GM21576 (cell line): Measurements from ENCODE around the gene RTN4R.
"Not testable (repeated sequence)": the region's sequence is repeated elsewhere in the genome, so short reads cannot be mapped to it uniquely, and the experiment has no call there.

Experiments
- ATAC-seq: cut with Tn5 transposase; IDR thresholded peaks from one replicate; pipeline ENCODE4 v1.9.1; 2021; ENCODE audit warnings: mild to moderate bottlenecking, moderate library complexity; ENCODE audit not compliant: unreplicated experiment

The RTN4R gene

DNA sequence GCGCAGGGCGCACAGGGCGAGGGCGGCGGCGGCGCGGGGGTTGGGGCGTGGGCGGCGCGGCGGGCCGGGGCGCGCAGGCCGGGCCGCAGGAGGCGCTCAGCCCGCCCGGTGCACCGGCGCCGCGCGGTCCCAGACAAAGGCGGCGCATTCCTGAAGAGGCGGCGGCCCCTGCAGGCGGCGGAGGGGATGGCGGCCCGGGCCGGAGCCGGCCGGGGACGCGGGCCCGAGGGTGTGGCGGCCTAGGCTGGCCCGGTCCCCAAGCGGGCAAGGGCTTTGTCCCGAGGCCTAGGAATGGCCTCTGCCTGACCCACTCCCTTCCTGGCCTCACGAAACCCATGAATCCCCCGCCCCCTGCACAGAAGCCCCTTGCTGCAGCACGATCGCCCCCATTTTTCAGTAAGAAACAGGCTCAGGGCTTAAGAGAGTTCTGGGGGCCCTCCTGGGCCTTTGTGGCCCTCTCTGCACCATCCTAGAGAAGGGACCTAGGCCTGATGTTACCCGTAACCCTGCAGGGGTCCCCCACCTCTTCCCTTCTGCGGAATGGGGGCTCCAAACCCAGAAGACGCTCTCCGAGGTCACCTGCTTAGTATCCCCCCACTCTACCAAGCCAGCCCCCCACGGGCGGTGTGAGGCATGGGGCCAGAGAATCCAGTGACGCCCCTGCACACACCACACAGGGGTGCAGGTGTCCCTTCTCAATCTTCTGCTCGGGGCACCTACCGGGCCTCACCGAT, at the start of gene RTN4R:
RTN4R (minus strand) TSS at position 40 of the 734 bp plus-strand sequence. CDS start 226 bp downstream, outside the sequence.
- no peak for ATAC-seq

- ATAC-seq, result not testable (repeated sequence)
These were observed 49.4 kb upstream of the RTN4R start for GRCh38 chr22:20317402-20318042.

- no peak for ATAC-seq
These were observed 48.8 kb upstream of the RTN4R start for GRCh38 chr22:20316844-20317401.

DNA sequence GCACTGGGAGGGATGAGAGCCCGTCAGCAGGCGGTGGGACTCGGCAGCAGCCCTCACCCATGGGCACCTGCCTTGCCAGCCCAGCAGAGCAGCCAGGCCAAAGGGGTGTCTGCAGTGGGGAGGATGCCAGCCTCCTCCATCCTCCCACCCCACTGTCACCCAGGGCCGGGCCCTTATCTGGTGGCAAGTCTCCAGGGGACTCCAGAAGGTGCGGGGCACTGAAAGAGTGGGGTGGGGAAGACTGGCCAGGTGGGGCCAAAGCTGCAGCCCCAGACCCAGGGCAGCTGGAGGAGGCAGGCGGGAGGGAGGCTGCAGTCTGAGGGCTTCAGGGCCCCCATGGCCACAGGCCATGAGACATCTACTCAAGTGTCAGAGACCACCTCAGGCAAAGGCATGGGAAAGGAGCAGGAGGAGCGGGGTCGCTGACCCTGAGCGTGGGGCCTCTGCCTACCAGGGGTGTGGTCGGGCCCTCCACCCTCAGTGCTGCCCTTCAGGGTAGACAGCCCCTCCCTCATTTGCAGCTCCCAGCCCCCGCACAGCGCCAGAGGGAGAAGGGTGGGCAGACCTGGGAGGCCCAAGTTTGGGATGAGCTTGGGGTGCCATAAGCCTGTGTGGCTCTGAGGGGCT, 48.2 kb upstream of the RTN4R start:
- no peak for ATAC-seq

DNA sequence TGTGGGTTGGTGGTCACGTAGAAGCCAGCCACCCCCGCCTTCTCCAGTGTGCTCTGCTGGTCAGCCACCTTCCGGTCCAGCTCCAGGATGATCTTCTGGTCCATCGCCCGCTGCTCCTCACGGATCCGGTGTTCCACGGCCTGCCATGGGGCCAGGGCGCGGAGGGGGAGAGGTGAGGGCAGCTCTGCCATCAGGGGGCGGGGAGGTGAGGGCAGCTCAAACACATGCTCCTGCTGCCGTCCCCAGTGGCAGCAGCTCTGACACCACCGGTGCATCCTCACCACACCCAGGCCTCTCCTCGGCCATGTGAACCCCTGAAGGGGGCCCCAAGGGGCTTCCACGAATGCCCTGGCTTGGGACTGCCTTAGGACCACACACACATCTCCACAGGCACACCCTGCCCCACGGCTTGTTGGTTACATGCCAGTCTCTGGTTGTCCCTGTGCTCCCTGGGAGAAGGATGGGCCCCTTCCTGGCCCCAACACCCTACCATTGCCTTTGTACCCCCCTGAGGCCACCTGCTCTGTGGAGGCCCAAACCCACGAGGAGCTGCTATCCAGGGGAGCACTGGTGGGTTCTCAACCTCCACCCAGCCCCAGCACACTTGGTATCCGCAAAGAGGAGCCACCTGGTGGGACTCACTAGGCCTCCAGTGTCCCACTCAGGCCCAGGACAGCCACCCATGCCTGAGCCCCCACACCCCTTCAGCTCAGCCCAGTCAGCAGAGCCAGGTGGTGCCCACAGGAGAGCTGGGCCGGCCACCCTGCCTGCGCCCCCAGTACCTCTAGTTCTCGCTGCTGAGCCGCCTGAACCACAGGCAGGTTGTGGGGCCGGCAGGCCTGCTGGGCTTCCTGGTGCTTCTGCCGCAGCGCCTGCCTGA, 47.5 kb upstream of the RTN4R start:
- ATAC-seq, result no peak

- not testable (repeated sequence) for ATAC-seq
These were observed 46.7 kb upstream of the RTN4R start for GRCh38 chr22:20314741-20315336.

GRCh38 chr22:20314206-20314605, 46.1 kb upstream of the RTN4R start:
- not testable (repeated sequence) for ATAC-seq

DNA sequence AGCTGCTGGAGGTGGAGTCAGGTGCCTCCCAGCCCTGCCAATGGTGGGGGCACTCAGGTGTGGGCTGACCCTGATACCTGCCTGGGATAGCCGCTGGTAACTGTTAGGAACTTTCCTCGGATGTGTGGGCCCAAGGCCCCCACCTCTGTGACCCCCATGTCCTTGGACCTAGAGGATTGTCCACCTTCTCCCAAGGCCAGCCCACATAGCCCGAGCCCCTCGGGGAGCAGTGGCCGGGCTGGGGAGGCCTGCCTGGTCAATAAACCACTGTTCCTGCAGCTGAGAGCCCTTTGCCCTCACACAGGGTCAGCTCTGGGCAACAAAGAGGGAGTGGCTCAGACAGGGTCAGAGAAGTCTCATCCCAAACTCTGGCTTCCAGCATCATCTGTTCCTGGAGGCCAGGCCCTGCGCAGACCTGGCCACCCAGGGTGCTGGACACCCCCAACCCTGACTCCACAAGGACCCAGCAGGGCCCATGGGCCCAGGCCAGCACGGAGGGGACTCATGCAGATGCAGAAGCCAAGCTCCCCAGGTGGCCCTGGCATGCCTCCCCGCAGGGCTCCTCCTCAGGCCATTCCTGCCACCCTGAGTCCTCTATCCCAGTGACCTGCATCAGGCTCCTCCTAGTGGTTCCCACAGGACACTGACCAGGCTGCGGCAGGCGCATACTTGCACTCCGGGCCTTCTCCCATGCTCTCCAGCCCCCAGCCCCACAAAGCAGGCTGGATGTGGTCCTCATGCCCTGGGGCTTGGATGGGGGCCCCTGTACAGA, 45.4 kb upstream of the RTN4R start:
- ATAC-seq, result not testable (repeated sequence)

DNA sequence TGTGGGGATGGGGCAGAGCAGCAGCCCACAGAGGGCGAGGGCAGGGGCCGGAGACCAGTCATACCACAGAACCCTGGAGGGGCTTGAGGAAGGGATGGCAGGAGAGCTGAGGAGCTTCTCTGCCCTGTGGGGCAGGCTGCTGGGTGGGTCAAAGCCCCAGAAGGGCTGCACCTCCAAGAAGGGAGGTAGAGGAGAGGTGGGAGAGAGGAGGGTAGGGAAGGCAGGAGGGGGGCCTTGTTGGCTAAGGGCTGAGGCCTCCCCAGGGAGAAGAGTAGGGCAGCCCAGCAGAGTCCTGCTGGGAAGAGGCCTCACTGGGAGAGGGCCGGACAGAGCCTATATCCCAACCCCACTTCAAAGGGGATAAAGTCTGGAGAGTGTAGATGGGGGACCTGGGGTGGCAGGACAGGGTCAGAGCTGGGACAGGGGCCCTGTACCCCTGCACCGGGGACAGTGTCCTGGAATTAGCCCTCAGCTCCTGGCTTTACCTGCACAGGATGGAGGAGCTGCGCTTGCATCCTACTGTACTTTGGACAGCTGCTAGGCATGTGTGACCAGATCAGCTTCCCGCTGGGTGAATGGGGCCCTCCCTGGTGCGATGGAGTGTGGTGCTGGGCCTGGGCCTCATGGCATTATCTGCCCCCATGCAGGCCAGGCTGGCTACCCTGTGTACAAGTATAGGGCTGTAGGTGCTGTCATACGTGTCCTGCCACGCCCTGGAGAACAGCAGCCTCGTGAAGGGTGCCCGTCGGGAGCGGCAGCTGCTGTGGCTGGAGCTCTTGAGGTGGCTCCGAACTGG, 44.5 kb upstream of the RTN4R start:
- ATAC-seq, result no peak

DNA sequence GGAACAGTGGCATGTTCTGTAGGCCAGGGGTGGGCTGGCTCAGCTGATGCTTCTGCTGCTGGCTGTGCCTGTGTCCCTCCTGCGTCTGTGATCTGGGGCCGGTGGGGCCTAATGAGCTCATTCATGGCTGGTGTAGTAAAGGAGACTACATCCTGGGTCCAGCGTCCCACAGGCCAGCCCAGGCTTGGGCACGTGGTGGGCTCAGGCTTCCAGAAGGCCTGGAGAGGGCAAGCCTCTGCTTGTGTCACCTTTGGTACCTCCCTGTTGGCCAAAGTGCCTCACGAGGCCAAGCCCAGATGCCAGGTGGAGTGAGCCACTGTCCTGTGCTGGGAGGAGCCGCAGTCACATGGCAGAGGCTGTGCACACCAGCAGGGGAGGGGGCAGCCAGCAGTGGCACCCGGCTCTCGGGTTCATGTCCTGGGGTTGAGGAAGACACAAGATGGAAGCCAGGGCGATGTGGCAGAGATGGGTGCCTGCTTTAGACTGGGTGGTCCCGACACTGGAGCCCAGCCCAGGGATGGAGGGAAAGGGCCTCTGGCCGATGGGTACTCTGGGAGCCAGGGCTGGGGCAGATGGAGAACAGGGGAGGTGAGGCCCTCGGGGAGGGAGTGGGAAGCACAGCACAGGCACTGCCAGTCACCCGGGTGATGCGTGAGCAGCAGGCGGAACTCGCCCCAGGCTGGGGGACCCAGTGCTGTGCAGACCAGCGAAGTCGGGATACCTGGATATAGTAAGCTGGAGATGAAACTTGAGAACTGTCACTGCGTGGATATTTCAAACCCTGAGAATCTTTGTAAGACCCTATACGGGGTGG, 43.3 kb upstream of the RTN4R start:
- not testable (repeated sequence) for ATAC-seq

- ATAC-seq, result not testable (repeated sequence)
These were observed 42.7 kb upstream of the RTN4R start for GRCh38 chr22:20310773-20311172.

GRCh38 chr22:20310180-20310579, 42.1 kb upstream of the RTN4R start:
- not testable (repeated sequence) for ATAC-seq

DNA sequence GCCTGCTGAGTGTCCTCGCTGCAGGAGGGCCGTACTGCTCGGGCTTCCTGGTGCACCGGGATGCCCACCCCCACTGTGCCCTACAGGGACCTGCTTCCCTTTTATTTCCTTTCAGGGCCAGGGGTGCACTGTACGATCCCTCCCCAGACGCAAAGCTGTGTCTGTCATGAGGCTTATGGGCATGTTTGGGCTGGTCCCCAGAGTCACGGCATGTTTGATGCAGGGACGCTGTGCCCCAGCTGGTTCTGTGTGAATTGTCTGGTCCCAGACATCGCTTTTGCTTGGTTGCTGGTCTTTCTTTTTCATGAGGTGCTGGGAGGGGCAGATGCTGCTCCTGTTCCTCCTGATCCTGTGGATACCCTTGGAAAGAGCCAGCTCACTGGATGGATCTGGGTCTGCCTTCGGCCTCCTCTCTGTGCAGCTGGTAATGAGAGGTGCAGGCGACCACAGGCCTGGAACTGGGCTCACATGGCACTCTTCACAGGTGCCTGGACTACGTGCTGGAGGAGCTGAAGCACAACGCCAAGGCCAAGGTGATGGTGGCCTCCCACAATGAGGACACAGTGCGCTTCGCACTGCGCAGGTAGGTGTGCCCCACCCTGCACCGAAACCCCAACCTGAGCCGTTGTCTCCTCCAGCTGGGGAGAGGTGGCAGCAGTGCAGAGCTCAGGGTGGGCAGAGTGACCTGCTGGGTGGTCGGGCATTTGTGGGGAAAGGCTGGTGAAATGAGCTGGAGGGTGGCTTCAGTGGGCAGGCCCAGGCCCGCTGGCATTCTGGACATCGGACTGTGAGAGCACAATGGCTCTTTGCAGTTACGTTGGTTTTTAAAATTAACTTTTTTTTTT, 40.9 kb upstream of the RTN4R start:
- ATAC-seq, result not testable (repeated sequence)

GRCh38 chr22:20307448-20308447, 39.6 kb upstream of the RTN4R start:
- ATAC-seq, result not testable (repeated sequence)

DNA sequence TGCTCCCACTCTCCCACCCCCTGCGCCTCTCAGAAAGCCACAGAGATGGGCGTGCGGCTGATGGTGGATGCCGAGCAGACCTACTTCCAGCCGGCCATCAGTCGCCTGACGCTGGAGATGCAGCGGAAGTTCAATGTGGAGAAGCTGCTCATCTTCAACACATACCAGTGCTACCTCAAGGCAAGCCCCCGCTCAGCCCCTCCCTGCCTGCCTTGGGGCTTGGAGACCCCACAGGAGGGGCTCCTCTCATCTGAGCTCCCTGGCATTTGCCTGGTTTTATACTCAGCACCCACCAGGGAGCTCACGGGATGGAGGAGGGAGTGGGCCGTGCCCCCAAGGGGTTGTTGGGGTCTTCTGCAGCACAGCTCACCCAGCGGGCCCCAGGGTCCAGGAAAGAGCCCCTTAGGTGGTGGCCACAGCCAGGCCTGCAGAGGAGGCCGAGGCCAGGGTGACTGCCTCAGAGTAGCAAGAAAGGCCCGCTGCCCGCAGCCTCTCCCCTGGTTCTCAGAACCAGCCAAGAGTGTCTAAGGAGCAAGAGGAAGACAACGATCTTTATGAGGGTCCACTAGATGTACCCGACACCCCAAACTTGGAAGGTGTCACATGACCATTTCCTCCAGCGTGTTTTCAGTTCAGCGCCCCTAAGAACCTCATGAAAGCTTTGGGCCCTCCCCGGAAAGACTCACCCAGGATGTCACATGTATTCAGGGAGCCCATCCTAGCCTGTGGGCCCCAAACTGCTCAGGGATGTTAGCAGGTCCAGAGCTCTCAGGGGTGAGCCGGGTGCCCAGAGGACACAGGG, 38.7 kb upstream of the RTN4R start:
- ATAC-seq, result not testable (repeated sequence)
